GM19372 (cell line): Measurements from ENCODE around the gene DYNC1H1.

ENCODE experiments used
- ATAC-seq: cut with Tn5 transposase; IDR thresholded peaks from one replicate; pipeline ENCODE4 v1.9.1; 2021; ENCODE audit warnings: mild to moderate bottlenecking, low read depth, moderate library complexity; ENCODE audit not compliant: unreplicated experiment

Gene DYNC1H1

GRCh38 chr14:102085488-102085887 lies 121.1 kb downstream of the DYNC1H1 start:
- no peak for ATAC-seq

- peak; percentile 10 for ATAC-seq
Observed at GRCh38 chr14:102085948-102086708, 121.8 kb downstream of the DYNC1H1 start.

GRCh38 chr14:102086709-102086971 lies 122.3 kb downstream of the DYNC1H1 start:
- ATAC-seq, result no peak

GRCh38 chr14:102086972-102087761 lies 122.8 kb downstream of the DYNC1H1 start, which contains the start of gene HSP90AA1:
TSS of gene HSP90AA1 (minus strand) at chr14:102087044. CDS start at chr14:102086378, 666 bp downstream.
- ATAC-seq, result peak; percentile 76

- no peak for ATAC-seq
Observed at GRCh38 chr14:102087762-102088011, 123.3 kb downstream of the DYNC1H1 start.

GRCh38 chr14:102088012-102088792 lies 123.8 kb downstream of the DYNC1H1 start:
- no peak for ATAC-seq

GRCh38 chr14:102089621-102090343 lies 125.4 kb downstream of the DYNC1H1 start:
- ATAC-seq, result no peak

- no peak for ATAC-seq
Observed at GRCh38 chr14:102090713-102091112, 126.3 kb downstream of the DYNC1H1 start.

GRCh38 chr14:102092806-102093205 lies 128.4 kb downstream of the DYNC1H1 start:
- ATAC-seq, result no peak

- ATAC-seq, result no peak
Observed at GRCh38 chr14:102094101-102094500, 129.7 kb downstream of the DYNC1H1 start.

GRCh38 chr14:102095231-102095870 lies 131.0 kb downstream of the DYNC1H1 start:
- ATAC-seq, result no peak

- no peak for ATAC-seq
Observed at GRCh38 chr14:102095871-102096568, 131.6 kb downstream of the DYNC1H1 start.

- ATAC-seq, result no peak
Observed at GRCh38 chr14:102096569-102097188, 132.3 kb downstream of the DYNC1H1 start.

- no peak for ATAC-seq
Observed at GRCh38 chr14:102097441-102098135, 133.2 kb downstream of the DYNC1H1 start.

GRCh38 chr14:102103062-102103695 lies 138.8 kb downstream of the DYNC1H1 start:
- no peak for ATAC-seq

- ATAC-seq, result no peak
Observed at GRCh38 chr14:102105369-102105768, 141.0 kb downstream of the DYNC1H1 start.
